HepG2 (cell line): ENCODE data around the gene GFER. TPM values are rescaled to one million over a fixed set of nuclear protein-coding genes. Genes with fewer than 3 reads are reported as not detected.

ENCODE experiments used
- ARID2 ChIP-seq: sonication (generic); formaldehyde crosslinking; IDR thresholded peaks from 2 replicates; pipeline ENCODE4 v1.8.1; 2022; ENCODE audit warnings: mild to moderate bottlenecking, missing genetic modification reagents, borderline replicate concordance
- ASH2L ChIP-seq: fragments of 300-600, 200-600 bp; sonication (generic); IDR thresholded peaks from 2 replicates; pipeline ENCODE4 v1.7.0; 2017; ENCODE audit warnings: low read depth, mild to moderate bottlenecking, moderate library complexity, mixed read lengths, low read length; ENCODE audit not compliant: insufficient read length
- CBX1 ChIP-seq: IDR thresholded peaks from one replicate; pipeline ENCODE4 v1.6.1; 2016; ENCODE audit warnings: antibody characterized with exemption, low read depth
- CBX5 ChIP-seq: sonication (generic); formaldehyde crosslinking; IDR thresholded peaks from 2 replicates; pipeline ENCODE4 v1.4.0; 2020; ENCODE audit warnings: missing genetic modification reagents, borderline replicate concordance
- ETV6 ChIP-seq: sonication (generic); formaldehyde crosslinking; conservative IDR thresholded peaks from 2 replicates; pipeline ENCODE4 v1.4.0; 2020; ENCODE audit warnings: missing genetic modification reagents
- KDM5B ChIP-seq: sonication (generic); formaldehyde crosslinking; IDR thresholded peaks from 2 replicates; pipeline ENCODE4 v1.4.0; 2020; ENCODE audit warnings: missing genetic modification reagents, mild to moderate bottlenecking, borderline replicate concordance
- MED13 ChIP-seq: sonication (generic); formaldehyde crosslinking; IDR thresholded peaks from 2 replicates; pipeline ENCODE4 v1.5.0; 2020; ENCODE audit warnings: missing genetic modification reagents
- MYC ChIP-seq: sonication (generic); formaldehyde crosslinking; IDR thresholded peaks from 2 replicates; pipeline ENCODE4 v1.9.0; 2021; ENCODE audit warnings: missing genetic modification reagents, borderline replicate concordance
- NFE2 ChIP-seq: sonication (generic); formaldehyde crosslinking; IDR thresholded peaks from 2 replicates; pipeline ENCODE4 v1.4.0; 2020; ENCODE audit warnings: missing genetic modification reagents
- PITX1 ChIP-seq: sonication (generic); formaldehyde crosslinking; IDR thresholded peaks from 2 replicates; pipeline ENCODE4 v1.5.1; 2020; ENCODE audit warnings: mild to moderate bottlenecking, missing genetic modification reagents
- RELA ChIP-seq: sonication (generic); formaldehyde crosslinking; IDR thresholded peaks from 2 replicates; pipeline ENCODE4 v1.4.0; 2020; ENCODE audit warnings: missing genetic modification reagents
- STAG1 ChIP-seq: sonication (generic); formaldehyde crosslinking; IDR thresholded peaks from 2 replicates; pipeline ENCODE4 v1.4.0; 2020; ENCODE audit warnings: missing genetic modification reagents
- TCF12 ChIP-seq, 2 experiments: fragments of 450-650 bp in 1 of 2; sonication (generic) in 1 of 2; formaldehyde crosslinking in 1 of 2; IDR thresholded peaks; 2 replicates each; pipeline versions ENCODE4 v1.6.1 to v1.8.0; 2017 to 2022; ENCODE audit warnings: antibody characterized with exemption in 1 of 2, mild to moderate bottlenecking in 1 of 2, missing genetic modification reagents in 1 of 2, moderate library complexity in 1 of 2
- ZNF17 ChIP-seq: sonication (generic); formaldehyde crosslinking; IDR thresholded peaks from 2 replicates; pipeline ENCODE4 v1.5.0; 2020; ENCODE audit warnings: mild to moderate bottlenecking, missing genetic modification reagents
- ZNF343 ChIP-seq: sonication (generic); formaldehyde crosslinking; IDR thresholded peaks from 2 replicates; pipeline ENCODE4 v1.4.0; 2020; ENCODE audit warnings: mild to moderate bottlenecking, missing genetic modification reagents
- ZNF766 ChIP-seq: sonication (generic); formaldehyde crosslinking; IDR thresholded peaks from 2 replicates; pipeline ENCODE4 v1.5.0; 2020; ENCODE audit warnings: missing genetic modification reagents, borderline replicate concordance
- ZSCAN20 ChIP-seq: sonication (generic); formaldehyde crosslinking; IDR thresholded peaks from 2 replicates; pipeline ENCODE4 v1.4.0; 2020; ENCODE audit warnings: missing genetic modification reagents, mild to moderate bottlenecking, borderline replicate concordance
- polyA plus RNA-seq, 8 experiments: library from polyadenylated mRNA; depleted of rRNA in 3 of 8; stranded (reverse) in 7 of 8; unstranded in 1 of 8; fragments of >200 nt; fragmentation: Illumina TruSeq in 4 of 8; extraction: Trizol in 4 of 8; gene quantifications; 2 replicates each; pipeline versions ENCODE4 v1.2.1 to v1.2.3, GENCODE V29; 2011 to 2016; ENCODE audit warnings: low read depth in 4 of 8, missing spikeins in 1 of 8, mixed read lengths in 1 of 8; ENCODE audit not compliant: insufficient read depth in 1 of 8
- total RNA-seq, 5 experiments: library from RNA; depleted of rRNA; stranded (reverse); fragments of >200 nt; fragmentation: Illumina TruSeq; extraction: Trizol; gene quantifications; 2 replicates each; pipeline ENCODE4 v1.2.3, GENCODE V29; 2016; ENCODE audit warnings: low read depth in 1 of 5
- TF ChIP-seq, protein P1 (sequence below): sonication (generic); formaldehyde crosslinking; IDR thresholded peaks from 2 replicates; pipeline ENCODE4 v1.5.1; 2020; ENCODE audit warnings: mild to moderate bottlenecking, moderate library complexity, missing genetic modification reagents
- TF ChIP-seq, protein P2 (sequence below): IDR thresholded peaks from 2 replicates; pipeline ENCODE4 v1.6.1; 2016; ENCODE audit warnings: missing compliant biosample characterization, missing genetic modification reagents, borderline replicate concordance
- TF ChIP-seq, protein P3 (sequence below): sonication (generic); formaldehyde crosslinking; IDR thresholded peaks from 2 replicates; pipeline ENCODE4 v1.4.0; 2020; ENCODE audit warnings: missing genetic modification reagents
- TF ChIP-seq, protein P4 (sequence below): sonication (generic); formaldehyde crosslinking; IDR thresholded peaks from 2 replicates; pipeline ENCODE4 v1.5.0; 2020; ENCODE audit warnings: missing genetic modification reagents

Gene GFER
- total and polyA plus RNA-seq, 2 of the 13 experiments (the other 11 are each of a cell fraction or from before 2014, with no cell fraction given) = 28.6 to 71.7 TPM

DNA sequence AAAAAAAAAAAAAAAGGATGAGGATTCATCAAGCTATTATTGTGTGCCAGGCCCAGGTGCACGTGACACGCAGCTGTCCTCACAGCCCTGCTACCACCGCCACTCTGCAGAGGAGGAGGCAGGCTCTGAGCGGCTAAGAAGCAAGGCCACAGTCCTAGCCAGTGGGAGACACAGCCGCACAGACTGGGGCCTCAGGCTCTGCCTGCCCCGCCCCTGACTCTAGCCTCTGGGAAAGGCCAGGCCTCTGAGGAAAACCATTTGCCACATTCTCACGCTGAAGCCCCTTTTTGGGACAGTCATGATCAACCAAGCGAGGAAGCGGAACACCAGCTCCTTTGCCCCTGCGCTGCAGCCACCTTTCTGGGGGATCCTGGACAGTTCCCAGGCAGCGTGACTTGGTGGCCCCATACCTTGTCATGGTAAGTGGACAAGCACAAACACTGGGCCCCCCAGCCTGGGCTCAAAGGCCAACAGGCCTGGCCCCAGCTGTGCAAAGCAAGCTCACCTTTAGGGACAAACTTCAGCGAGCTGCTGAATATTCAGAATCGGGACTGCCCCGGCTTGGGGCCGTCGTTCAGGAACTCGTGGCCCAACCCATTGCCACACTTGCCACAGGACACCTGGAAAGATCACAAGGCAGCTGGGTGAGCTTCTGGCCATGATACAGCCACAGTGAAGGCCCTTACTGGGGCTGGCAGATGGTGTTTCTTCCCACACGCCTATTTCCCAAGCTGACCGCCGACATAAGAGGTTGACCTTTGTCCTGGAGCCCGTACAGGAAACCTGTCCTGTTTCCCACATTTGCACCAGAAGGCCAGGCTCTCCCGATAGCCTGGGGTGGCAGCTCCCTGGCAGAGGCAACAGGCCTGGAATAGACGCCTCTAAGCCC is 43.5 kb upstream of the GFER start (continued):
- TF ChIP-seq, protein P1, sequence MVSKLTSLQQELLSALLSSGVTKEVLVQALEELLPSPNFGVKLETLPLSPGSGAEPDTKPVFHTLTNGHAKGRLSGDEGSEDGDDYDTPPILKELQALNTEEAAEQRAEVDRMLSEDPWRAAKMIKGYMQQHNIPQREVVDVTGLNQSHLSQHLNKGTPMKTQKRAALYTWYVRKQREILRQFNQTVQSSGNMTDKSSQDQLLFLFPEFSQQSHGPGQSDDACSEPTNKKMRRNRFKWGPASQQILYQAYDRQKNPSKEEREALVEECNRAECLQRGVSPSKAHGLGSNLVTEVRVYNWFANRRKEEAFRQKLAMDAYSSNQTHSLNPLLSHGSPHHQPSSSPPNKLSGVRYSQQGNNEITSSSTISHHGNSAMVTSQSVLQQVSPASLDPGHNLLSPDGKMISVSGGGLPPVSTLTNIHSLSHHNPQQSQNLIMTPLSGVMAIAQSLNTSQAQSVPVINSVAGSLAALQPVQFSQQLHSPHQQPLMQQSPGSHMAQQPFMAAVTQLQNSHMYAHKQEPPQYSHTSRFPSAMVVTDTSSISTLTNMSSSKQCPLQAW (CRISPR knock-in tag) = peak; percentile 78; the same call in 1 of the 2 replicates
- TF ChIP-seq KDM5B (CRISPR knock-in tag) = peak; percentile 88
- TF ChIP-seq TCF12 (IDR thresholded peaks at IDR 0.05) = no peak
- TF ChIP-seq TCF12 (CRISPR knock-in tag; IDR thresholded peaks at IDR 0.05) = peak; percentile 86; the same call in 1 of the 2 replicates
- TF ChIP-seq ARID2 (CRISPR knock-in tag) = peak; percentile 48; the same call in 1 of the 2 replicates
- TF ChIP-seq, protein P2, sequence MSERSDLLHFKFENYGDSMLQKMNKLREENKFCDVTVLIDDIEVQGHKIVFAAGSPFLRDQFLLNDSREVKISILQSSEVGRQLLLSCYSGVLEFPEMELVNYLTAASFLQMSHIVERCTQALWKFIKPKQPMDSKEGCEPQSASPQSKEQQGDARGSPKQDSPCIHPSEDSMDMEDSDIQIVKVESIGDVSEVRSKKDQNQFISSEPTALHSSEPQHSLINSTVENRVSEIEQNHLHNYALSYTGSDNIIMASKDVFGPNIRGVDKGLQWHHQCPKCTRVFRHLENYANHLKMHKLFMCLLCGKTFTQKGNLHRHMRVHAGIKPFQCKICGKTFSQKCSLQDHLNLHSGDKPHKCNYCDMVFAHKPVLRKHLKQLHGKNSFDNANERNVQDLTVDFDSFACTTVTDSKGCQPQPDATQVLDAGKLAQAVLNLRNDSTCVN (CRISPR knock-in tag) = peak; percentile 69
- TF ChIP-seq RELA (CRISPR knock-in tag) = 0 out of 2 replicates have a peak, but pooled peaks have one; percentile 6
- TF ChIP-seq MYC = peak; percentile 83
- TF ChIP-seq ZNF766 (CRISPR knock-in tag) = 0 out of 2 replicates have a peak, but pooled peaks have one; percentile 38
- TF ChIP-seq, protein P3, sequence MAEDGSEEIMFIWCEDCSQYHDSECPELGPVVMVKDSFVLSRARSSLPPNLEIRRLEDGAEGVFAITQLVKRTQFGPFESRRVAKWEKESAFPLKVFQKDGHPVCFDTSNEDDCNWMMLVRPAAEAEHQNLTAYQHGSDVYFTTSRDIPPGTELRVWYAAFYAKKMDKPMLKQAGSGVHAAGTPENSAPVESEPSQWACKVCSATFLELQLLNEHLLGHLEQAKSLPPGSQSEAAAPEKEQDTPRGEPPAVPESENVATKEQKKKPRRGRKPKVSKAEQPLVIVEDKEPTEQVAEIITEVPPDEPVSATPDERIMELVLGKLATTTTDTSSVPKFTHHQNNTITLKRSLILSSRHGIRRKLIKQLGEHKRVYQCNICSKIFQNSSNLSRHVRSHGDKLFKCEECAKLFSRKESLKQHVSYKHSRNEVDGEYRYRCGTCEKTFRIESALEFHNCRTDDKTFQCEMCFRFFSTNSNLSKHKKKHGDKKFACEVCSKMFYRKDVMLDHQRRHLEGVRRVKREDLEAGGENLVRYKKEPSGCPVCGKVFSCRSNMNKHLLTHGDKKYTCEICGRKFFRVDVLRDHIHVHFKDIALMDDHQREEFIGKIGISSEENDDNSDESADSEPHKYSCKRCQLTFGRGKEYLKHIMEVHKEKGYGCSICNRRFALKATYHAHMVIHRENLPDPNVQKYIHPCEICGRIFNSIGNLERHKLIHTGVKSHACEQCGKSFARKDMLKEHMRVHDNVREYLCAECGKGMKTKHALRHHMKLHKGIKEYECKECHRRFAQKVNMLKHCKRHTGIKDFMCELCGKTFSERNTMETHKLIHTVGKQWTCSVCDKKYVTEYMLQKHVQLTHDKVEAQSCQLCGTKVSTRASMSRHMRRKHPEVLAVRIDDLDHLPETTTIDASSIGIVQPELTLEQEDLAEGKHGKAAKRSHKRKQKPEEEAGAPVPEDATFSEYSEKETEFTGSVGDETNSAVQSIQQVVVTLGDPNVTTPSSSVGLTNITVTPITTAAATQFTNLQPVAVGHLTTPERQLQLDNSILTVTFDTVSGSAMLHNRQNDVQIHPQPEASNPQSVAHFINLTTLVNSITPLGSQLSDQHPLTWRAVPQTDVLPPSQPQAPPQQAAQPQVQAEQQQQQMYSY (CRISPR knock-in tag) = no peak
- TF ChIP-seq, protein P4, sequence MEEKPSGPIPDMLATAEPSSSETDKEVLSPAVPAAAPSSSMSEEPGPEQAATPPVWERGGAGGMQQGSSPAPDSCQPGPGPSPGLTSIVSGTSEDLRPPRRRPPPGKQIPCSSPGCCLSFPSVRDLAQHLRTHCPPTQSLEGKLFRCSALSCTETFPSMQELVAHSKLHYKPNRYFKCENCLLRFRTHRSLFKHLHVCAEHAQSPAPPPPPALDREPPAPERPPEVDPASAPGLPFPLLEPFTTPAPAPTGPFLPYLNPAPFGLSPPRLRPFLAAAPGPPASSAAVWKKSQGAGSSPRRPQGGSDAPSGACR (CRISPR knock-in tag) = peak; percentile 92
- no peak; the same call in 1 of the 2 replicates for TF ChIP-seq PITX1 (CRISPR knock-in tag)
- TF ChIP-seq ZSCAN20 (CRISPR knock-in tag) = 0 out of 2 replicates have a peak, but pooled peaks have one; percentile 37
- TF ChIP-seq CBX5 = peak; percentile 39; the same call in 1 of the 2 replicates
- TF ChIP-seq ZNF17 = no peak
- 0 out of 2 replicates have a peak, but pooled peaks have one; percentile 52 for TF ChIP-seq ZNF343 (CRISPR knock-in tag)
- 0 out of 2 replicates have a peak, but pooled peaks have one; percentile 35 for TF ChIP-seq MED13 (CRISPR knock-in tag)
- no peak for TF ChIP-seq NFE2 (CRISPR knock-in tag)
- 0 out of 2 replicates have a peak, but pooled peaks have one; percentile 31 for TF ChIP-seq ETV6 (CRISPR knock-in tag)
- no peak for TF ChIP-seq CBX1
- peak; percentile 98 for TF ChIP-seq ASH2L
- TF ChIP-seq STAG1 = 0 out of 2 replicates have a peak, but pooled peaks have one; percentile 1
